A172 (cell line): ENCODE measurements around the gene PPP2CA. TPM values are rescaled to one million over a fixed set of nuclear protein-coding genes. Genes with fewer than 3 reads are reported as not detected.

ENCODE experiments used
- DNase-seq: peaks from one replicate; pipeline ENCODE4 v3.0.0-alpha.2; 2015; ENCODE audit warnings: low spot score
- total RNA-seq: library from RNA; depleted of rRNA; stranded (reverse); fragments of >200 nt; shearing (Covaris generic); gene quantifications from 2 replicates; pipeline ENCODE4 v1.2.3, GENCODE V29; 2014; rRNA removed

Gene PPP2CA
- total RNA-seq, 1 experiment from 2014 or later, result 365 TPM

DNA sequence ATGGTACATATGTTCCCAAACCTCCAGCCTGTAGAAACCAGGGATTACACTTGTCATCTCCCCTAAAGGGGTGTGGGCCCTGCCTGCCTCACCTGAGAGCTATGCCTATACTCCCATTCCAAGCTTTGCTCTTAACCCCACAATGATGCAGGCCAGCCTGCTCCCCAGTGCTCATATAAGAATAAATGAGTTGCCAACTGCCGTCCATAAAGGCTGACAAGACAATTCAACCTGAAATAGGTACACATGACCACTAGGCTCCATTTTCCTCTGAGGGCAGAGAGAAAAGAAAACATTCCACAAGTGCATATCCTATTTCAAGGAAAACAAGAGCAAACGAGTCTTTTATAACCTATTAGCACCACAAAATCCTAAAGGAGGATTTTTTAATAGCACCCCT, 77.6 kb downstream of the PPP2CA start:
- DNase-seq, result no peak

- DNase-seq, result no peak
Observed at GRCh38 chr5:134146651-134147518, 79.0 kb downstream of the PPP2CA start.

DNA sequence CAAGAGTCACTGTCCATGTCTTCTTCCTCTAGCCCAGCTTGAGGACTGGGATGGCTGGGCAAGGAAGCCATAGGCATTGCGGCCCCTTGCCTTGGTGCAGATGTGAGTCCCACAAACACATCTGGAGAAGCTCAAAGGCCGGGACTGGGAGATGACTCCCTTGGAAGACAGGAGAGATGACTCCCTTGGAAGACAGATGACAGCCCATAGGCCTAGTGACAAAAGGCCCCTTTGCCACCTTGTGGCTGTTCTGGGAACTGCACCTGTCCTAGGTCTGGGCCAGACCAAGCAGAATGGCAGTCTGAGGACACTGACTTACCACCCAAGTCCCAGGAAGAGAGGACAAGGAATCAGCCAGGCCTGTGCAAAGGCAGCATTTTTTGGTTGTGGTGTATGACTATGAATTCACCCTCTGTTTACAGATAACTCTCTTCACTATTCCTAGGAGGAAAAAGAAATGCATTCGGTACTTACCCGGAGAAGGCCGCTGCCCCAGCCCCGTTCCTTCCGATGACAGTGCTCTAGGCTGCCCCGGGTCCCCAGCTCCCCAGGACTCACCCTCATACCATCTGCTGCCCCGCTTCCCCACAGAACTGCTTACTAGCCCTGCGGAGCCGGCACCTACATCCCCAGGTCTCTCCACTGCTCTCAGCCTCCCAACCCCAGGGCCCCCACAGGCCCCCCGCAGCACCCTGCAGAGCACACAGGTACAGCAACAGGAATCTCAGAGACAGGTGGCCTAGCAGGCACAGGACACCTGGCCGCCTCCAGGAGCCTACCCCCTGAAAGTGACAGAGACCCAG, 79.9 kb downstream of the PPP2CA start:
- peak; percentile 75 for DNase-seq

- no peak for DNase-seq
Observed at GRCh38 chr5:134145041-134145757, 80.7 kb downstream of the PPP2CA start.

Other genes with a start within 250 kb of the PPP2CA start
- gene VDAC1, start 221.1 kb downstream of the PPP2CA start, total RNA-seq, result 554 and 618 TPM in 2 replicates
- 3.8 and 4.8 TPM in 2 replicates for gene TCF7, start 111.4 kb downstream of the PPP2CA start, total RNA-seq
- gene SKP1, start 49.1 kb downstream of the PPP2CA start, total RNA-seq, result 590 and 596 TPM in 2 replicates
- 2.5 and 5.2 TPM in 2 replicates for gene CDKL3, start 141.1 kb upstream of the PPP2CA start, total RNA-seq
- 36.6 and 44.0 TPM in 2 replicates for gene UBE2B, start 145.5 kb upstream of the PPP2CA start, total RNA-seq
- 68.4 and 70.6 TPM in 2 replicates for gene CDKN2AIPNL, start 185.8 kb upstream of the PPP2CA start, total RNA-seq